IMR-90 (cell line): ENCODE data around the gene NLRC5. TPM values are rescaled to one million over a fixed set of nuclear protein-coding genes. Genes with fewer than 3 reads are reported as not detected.

Experiments
- ATAC-seq: fragments of 200-7000 bp; cut with Tn5 transposase; 2 replicates; pipeline ENCODE4 v1.9.1; 2020; ENCODE audit warnings: low read depth, mild to moderate bottlenecking, moderate library complexity
- BruUV-seq: library from RNA; stranded (reverse); fragments of 400-500 nt; replicated peaks from 2 replicates; lab custom pipeline; 2021; lab: Mats Ljungman, UMichigan
- CTCF ChIA-PET: fragments of 300-600 bp; formaldehyde crosslinking; extraction: SDS; loops from one replicate; lab custom pipeline; 2021; ENCODE audit warnings: antibody characterized with exemption; lab: Yijun Ruan, JAX
- POLR2A ChIA-PET: fragments of 300-600 bp; sonication (Branson Sonifier 250); formaldehyde crosslinking; loops from one replicate; lab custom pipeline; 2022; ENCODE audit warnings: antibody characterized with exemption; ENCODE audit not compliant: unreplicated experiment; lab: Charles Lee
- DNase-seq: peaks from one replicate; pipeline ENCODE4 v3.0.0; 2013
- H2AFZ ChIP-seq: replicated peaks from 2 replicates; pipeline ENCODE3; 2013; ENCODE audit warnings: low read length, mild to moderate bottlenecking; ENCODE audit not compliant: poor library complexity
- H2AK5ac ChIP-seq: 2 replicates; pipeline ENCODE4 v1.6.1; 2013; ENCODE audit warnings: low read depth, low read length, inconsistent platforms
- H2AK9ac ChIP-seq: replicated peaks from 2 replicates; pipeline ENCODE3; 2013; ENCODE audit warnings: mild to moderate bottlenecking, low read depth, low read length, moderate library complexity; ENCODE audit not compliant: poor library complexity
- H2BK120ac ChIP-seq: 2 replicates; pipeline ENCODE4 v1.6.1; 2013; ENCODE audit warnings: low read depth, low read length, inconsistent platforms
- H2BK15ac ChIP-seq: 3 replicates; pipeline ENCODE4 v1.6.1; 2013; ENCODE audit warnings: low read depth, low read length, inconsistent platforms
- H2BK20ac ChIP-seq: 2 replicates; pipeline ENCODE4 v1.6.1; 2013; ENCODE audit warnings: low read depth, mild to moderate bottlenecking, inconsistent platforms, low read length, moderate library complexity
- H2BK5ac ChIP-seq: 2 replicates; pipeline ENCODE4 v1.6.1; 2013; ENCODE audit warnings: mild to moderate bottlenecking, low read depth, low read length, inconsistent platforms; ENCODE audit not compliant: poor library complexity, severe bottlenecking
- H3K14ac ChIP-seq: replicated peaks from 2 replicates; pipeline ENCODE4 v1.6.1; 2013; ENCODE audit warnings: low read depth, low read length, inconsistent platforms
- H3K18ac ChIP-seq: 2 replicates; pipeline ENCODE4 v1.6.1; 2013; ENCODE audit warnings: low read depth, low read length, control low read depth
- H3K23ac ChIP-seq: 2 replicates; pipeline ENCODE4 v1.6.1; 2013; ENCODE audit warnings: low read depth, low read length, inconsistent platforms
- H3K27ac ChIP-seq: 2 replicates; pipeline ENCODE4 v1.5.1; 2013; ENCODE audit warnings: mild to moderate bottlenecking, control low read depth, low read length; ENCODE audit not compliant: insufficient read depth
- H3K27me3 ChIP-seq: 2 replicates; pipeline ENCODE4 v1.6.1; 2013; ENCODE audit warnings: low read length; ENCODE audit not compliant: control insufficient read depth, insufficient read depth
- H3K36me3 ChIP-seq: 2 replicates; pipeline ENCODE4 v1.6.1; 2013; ENCODE audit warnings: low read length, mixed read lengths; ENCODE audit not compliant: control insufficient read depth, insufficient read depth
- H3K4ac ChIP-seq: 2 replicates; pipeline ENCODE4 v1.6.1; 2013; ENCODE audit warnings: low read depth, low read length, inconsistent platforms
- H3K4me1 ChIP-seq: 2 replicates; pipeline ENCODE4 v1.6.1; 2013; ENCODE audit warnings: low read length, mixed read lengths; ENCODE audit not compliant: control insufficient read depth, insufficient read depth
- H3K4me2 ChIP-seq: 2 replicates; pipeline ENCODE4 v1.6.1; 2013; ENCODE audit warnings: low read depth, mild to moderate bottlenecking, control low read depth, low read length, moderate library complexity
- H3K4me3 ChIP-seq: 2 replicates; pipeline ENCODE4 v1.5.1; 2013; ENCODE audit warnings: low read depth, mild to moderate bottlenecking, control low read depth, low read length, moderate library complexity; ENCODE audit not compliant: insufficient read depth
- H3K56ac ChIP-seq: 2 replicates; pipeline ENCODE4 v1.6.1; 2013; ENCODE audit warnings: low read length, inconsistent platforms; ENCODE audit not compliant: insufficient read depth; ENCODE audit errors: extremely low read depth
- H3K79me1 ChIP-seq, 2 experiments: 2 replicates each; pipeline ENCODE4 v1.6.1; 2013; ENCODE audit warnings: low read length in 2 of 2, inconsistent platforms in 1 of 2, low read depth in 1 of 2
- H3K9ac ChIP-seq: 2 replicates; pipeline ENCODE4 v1.6.1; 2013; ENCODE audit warnings: low read depth, low read length, control low read depth
- H3K9me1 ChIP-seq: 2 replicates; pipeline ENCODE4 v1.6.1; 2013; ENCODE audit warnings: low read length, inconsistent platforms; ENCODE audit not compliant: insufficient read depth
- H3K9me3 ChIP-seq: 2 replicates; pipeline ENCODE4 v1.6.1; 2013; ENCODE audit warnings: low read length; ENCODE audit not compliant: control insufficient read depth, insufficient read depth
- H4K20me1 ChIP-seq: 2 replicates; pipeline ENCODE4 v1.6.1; 2013; ENCODE audit warnings: low read length, inconsistent platforms; ENCODE audit not compliant: insufficient read depth
- H4K5ac ChIP-seq: 2 replicates; pipeline ENCODE4 v1.6.1; 2013; ENCODE audit warnings: mild to moderate bottlenecking, low read depth, low read length, control low read depth
- H4K8ac ChIP-seq, 2 experiments: 2 replicates each; pipeline ENCODE4 v1.6.1; 2013; ENCODE audit warnings: low read depth in 2 of 2, low read length in 2 of 2, control low read depth in 1 of 2, inconsistent platforms in 1 of 2
- H4K91ac ChIP-seq: 2 replicates; pipeline ENCODE4 v1.6.1; 2013; ENCODE audit warnings: low read depth, low read length, inconsistent platforms; ENCODE audit not compliant: insufficient read depth
- SMC3 ChIP-seq: fragments of 150-350 bp; IDR thresholded peaks from 2 replicates; pipeline ENCODE4 v1.6.1; 2016; ENCODE audit warnings: low read depth, mild to moderate bottlenecking, antibody characterized with exemption, low read length, moderate library complexity
- WGBS, 2 experiments: methylation state at CpG; one replicate each; pipeline versions ENCODE4 v1.1.5 to v1.1.7; 2013; ENCODE audit warnings: missing lambda C conversion rate in 2 of 2; ENCODE audit not compliant: insufficient read length in 1 of 2; ENCODE audit errors: extremely low coverage in 2 of 2; 5-methylcytosine and 5-hydroxymethylcytosine counted together
- dilution Hi-C: fragments of 300-500 bp; cut with HindIII; formaldehyde crosslinking; loops from one replicate; pipeline ENCODE4 v1.14.3; 2018; ENCODE audit warnings: low sequenced_read_pairs; ENCODE audit not compliant: unreplicated experiment
- in situ Hi-C: fragments of 300-500 bp; cut with MboI; formaldehyde crosslinking; loops from 3 replicates; pipeline ENCODE4 v1.14.3; 2019; ENCODE audit warnings: low sequenced_read_pairs, inconsistent platforms, mixed read lengths
- intact Hi-C: fragments of 100-400 bp; cut with micrococcal nuclease; formaldehyde crosslinking; loops from 2 replicates; pipeline ENCODE4 v1.10.0; 2022
- polyA plus RNA-seq, 3 experiments: library from polyadenylated mRNA; depleted of rRNA; stranded (reverse); fragments of >200 nt; gene quantifications; 2 replicates each; pipeline ENCODE4 v1.2.3, GENCODE V29; 2012; ENCODE audit warnings: low replicate concordance in 1 of 3
- total RNA-seq: library from RNA; depleted of rRNA; stranded (reverse); fragments of >200 nt; gene quantifications from 2 replicates; pipeline ENCODE4 v1.2.3, GENCODE V29; 2012

NLRC5 gene
- total and polyA plus RNA-seq, 2 of the 4 experiments (the other 2 are of a cell fraction) = 9.1 to 14.9 TPM

DNA sequence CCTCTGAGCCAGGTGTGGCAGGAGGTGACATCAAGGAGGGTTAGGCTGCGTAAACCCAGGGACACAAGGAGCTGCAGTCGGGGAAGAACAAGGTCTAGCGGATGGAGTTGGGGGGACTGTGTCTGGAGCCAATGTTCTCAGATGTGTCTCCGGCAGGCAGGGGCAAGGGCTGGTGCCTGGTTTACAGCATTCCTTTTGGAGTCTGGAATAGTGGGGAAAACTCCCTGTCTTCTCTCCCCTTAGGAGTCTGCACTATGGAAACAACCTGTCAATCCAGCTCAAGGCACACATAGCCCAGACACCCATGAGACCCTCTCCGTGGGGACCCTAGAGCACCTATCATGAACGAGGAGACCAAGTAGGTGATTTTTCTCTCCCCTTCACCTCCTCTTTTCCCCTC is 27.5 kb downstream of the NLRC5 start:
- Histone ChIP-seq H3K4me3 (no peak overlapping the region), H2AK9ac (peak overlapping the region; percentile 58), H4K8ac (no peak overlapping the region), H2BK120ac (no peak overlapping the region), H2AFZ (no peak overlapping the region), H3K9me1 (peaks cover 19% of the 10 kb centered on the region), H4K20me1 (no peaks in the 10 kb centered on the region), H3K4me2 (no peak overlapping the region), H3K36me3 (peaks cover 28% of the 10 kb centered on the region), H2AK5ac (peak overlapping the region; percentile 75; the same call in 1 of the 2 replicates), H3K23ac (no peak overlapping the region), H2BK15ac (no peak overlapping the region), H3K27me3 (no peaks in the 10 kb centered on the region), H3K9me3 (peaks cover 2% of the 10 kb centered on the region; the same call in 1 of the 2 replicates), H3K14ac (no peak overlapping the region), H3K4ac (no peak overlapping the region), H3K18ac (no peak overlapping the region), H3K56ac (no peak overlapping the region), H3K4me1 (peaks cover 7% of the 10 kb centered on the region; the same call in 1 of the 2 replicates), H3K9ac (no peak overlapping the region), H2BK20ac (no peak overlapping the region; the same call in 1 of the 2 replicates), H3K79me1 (peaks cover 10 to 46% of the 10 kb centered on the region in 2 experiments; a peak in 3 of 4 replicates), H3K27ac (no peak overlapping the region), H4K91ac (no peak overlapping the region), H2BK5ac (no peak overlapping the region), H4K5ac (no peak overlapping the region)
- no peak for TF ChIP-seq SMC3
- in situ Hi-C loops (no loop called here), intact Hi-C loops (no loop called here), dilution Hi-C loops (no loop called here)
- ATAC-seq (no peak), DNase-seq (no peak)
- ChIA-PET CTCF (no interaction called here), POLR2A (no interaction called here)
- BruUV-seq = no TSS peak
- 100% methylated on average over 1 of the region's 6 CpGs; no CpG with 5 or more reads in 1 of the 2 experiments for WGBS, 2 experiments
